Caco-2 (cell line): ENCODE data around the gene SMPDL3A. TPM values are rescaled to one million over a fixed set of nuclear protein-coding genes. Genes with fewer than 3 reads are reported as not detected.

Experiments
- BruUV-seq: library from RNA; stranded (reverse); fragments of 400-500 nt; replicated peaks from 2 replicates; lab custom pipeline; 2021; lab: Mats Ljungman, UMichigan
- CTCF ChIA-PET: fragments of 300-600 bp; sonication (Branson Sonifier 250); formaldehyde crosslinking; loops from one replicate; lab custom pipeline; 2022; ENCODE audit warnings: antibody characterized with exemption; lab: Charles Lee
- POLR2A ChIA-PET: fragments of 300-600 bp; sonication (Branson Sonifier 250); formaldehyde crosslinking; loops from one replicate; lab custom pipeline; 2022; ENCODE audit warnings: antibody characterized with exemption; lab: Charles Lee
- DNase-seq, 2 experiments: peaks; one replicate each; pipeline versions ENCODE4 v3.0.0 to v3.0.0-alpha.2; 2020 to 2022
- H3K27me3 ChIP-seq: replicated peaks from 2 replicates; pipeline ENCODE4 v1.6.0; 2011; ENCODE audit warnings: low read length; ENCODE audit not compliant: control insufficient read depth, insufficient read depth
- H3K36me3 ChIP-seq: 2 replicates; pipeline ENCODE4 v1.5.1; 2011; ENCODE audit warnings: low read length; ENCODE audit not compliant: control insufficient read depth, insufficient read depth
- H3K4me1 ChIP-seq: fragments of 250-450 bp; sonication (Bioruptor Pico); 2 replicates; pipeline ENCODE4 v1.5.1; 2020; ENCODE audit warnings: mild to moderate bottlenecking
- H3K4me3 ChIP-seq: 2 replicates; pipeline ENCODE4 v1.5.1; 2011; ENCODE audit warnings: low read depth, mild to moderate bottlenecking, control low read depth, low read length
- H3K9me3 ChIP-seq: fragments of 250-450 bp; sonication (Bioruptor Pico); 2 replicates; pipeline ENCODE4 v1.5.1; 2020; ENCODE audit warnings: mild to moderate bottlenecking, moderate library complexity
- H3K27ac Mint-ChIP-seq: one replicate; pipeline ENCODE4 v1.8.0; 2022; ENCODE audit warnings: mixed read lengths; ENCODE audit not compliant: unreplicated experiment
- H3K27me3 Mint-ChIP-seq: one replicate; pipeline ENCODE4 v1.8.0; 2022; ENCODE audit warnings: mixed read lengths; ENCODE audit not compliant: insufficient read depth, unreplicated experiment
- H3K36me3 Mint-ChIP-seq: one replicate; pipeline ENCODE4 v1.8.0; 2022; ENCODE audit warnings: mild to moderate bottlenecking, mixed read lengths; ENCODE audit not compliant: insufficient read depth, unreplicated experiment
- H3K4me1 Mint-ChIP-seq: one replicate; pipeline ENCODE4 v1.8.0; 2022; ENCODE audit warnings: low read depth, mixed read lengths; ENCODE audit not compliant: unreplicated experiment
- H3K4me3 Mint-ChIP-seq: one replicate; pipeline ENCODE4 v1.8.0; 2022; ENCODE audit warnings: mild to moderate bottlenecking, moderate library complexity, mixed read lengths; ENCODE audit not compliant: unreplicated experiment
- H3K9me3 Mint-ChIP-seq: one replicate; pipeline ENCODE4 v1.8.0; 2022; ENCODE audit warnings: mixed read lengths; ENCODE audit not compliant: unreplicated experiment
- intact Hi-C: fragments of 100-400 bp; cut with micrococcal nuclease; formaldehyde crosslinking; loops from one replicate; pipeline ENCODE4 v1.10.0; 2022; ENCODE audit not compliant: unreplicated experiment
- total RNA-seq: library from RNA; stranded (reverse); gene quantifications from 2 replicates; pipeline ENCODE4 v1.2.3, GENCODE V29; 2022
- TF ChIP-seq, protein P1 (sequence below), 2 experiments: fragments of 200-600 bp in 1 of 2; IDR thresholded peaks; 1 replicate in 1 of 2; 2 replicates in 1 of 2; pipeline versions ENCODE4 v1.5.1 to v1.8.0; 2011 to 2022; ENCODE audit warnings: antibody characterized with exemption in 1 of 2, control low read depth in 1 of 2, inconsistent platforms in 1 of 2, low read depth in 1 of 2, low read length in 1 of 2, mild to moderate bottlenecking in 1 of 2, moderate library complexity in 1 of 2; ENCODE audit not compliant: insufficient read depth in 1 of 2, severe bottlenecking in 1 of 2, unreplicated experiment in 1 of 2

Gene SMPDL3A
- total RNA-seq, 1 experiment from 2014 or later = 21.7 TPM

DNA sequence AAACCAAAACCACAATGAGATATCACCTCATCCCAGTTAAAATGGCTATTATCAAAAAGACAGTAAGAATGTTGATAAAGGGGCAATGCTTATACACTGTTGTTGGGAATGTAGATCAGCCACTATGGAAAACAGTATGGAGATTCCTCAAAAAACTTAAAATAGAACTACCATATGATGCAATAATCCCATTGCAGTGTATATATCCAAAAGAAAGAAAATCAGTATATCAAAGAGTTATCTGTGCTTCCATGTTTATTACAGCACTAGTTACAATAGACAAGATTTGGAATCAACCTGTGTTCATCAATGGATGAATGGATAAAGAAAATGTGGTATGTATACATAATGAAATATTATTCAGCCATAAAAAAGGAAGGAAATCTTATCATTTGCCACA lies 13.1 kb upstream of the SMPDL3A start:
- TF ChIP-seq, protein P1, sequence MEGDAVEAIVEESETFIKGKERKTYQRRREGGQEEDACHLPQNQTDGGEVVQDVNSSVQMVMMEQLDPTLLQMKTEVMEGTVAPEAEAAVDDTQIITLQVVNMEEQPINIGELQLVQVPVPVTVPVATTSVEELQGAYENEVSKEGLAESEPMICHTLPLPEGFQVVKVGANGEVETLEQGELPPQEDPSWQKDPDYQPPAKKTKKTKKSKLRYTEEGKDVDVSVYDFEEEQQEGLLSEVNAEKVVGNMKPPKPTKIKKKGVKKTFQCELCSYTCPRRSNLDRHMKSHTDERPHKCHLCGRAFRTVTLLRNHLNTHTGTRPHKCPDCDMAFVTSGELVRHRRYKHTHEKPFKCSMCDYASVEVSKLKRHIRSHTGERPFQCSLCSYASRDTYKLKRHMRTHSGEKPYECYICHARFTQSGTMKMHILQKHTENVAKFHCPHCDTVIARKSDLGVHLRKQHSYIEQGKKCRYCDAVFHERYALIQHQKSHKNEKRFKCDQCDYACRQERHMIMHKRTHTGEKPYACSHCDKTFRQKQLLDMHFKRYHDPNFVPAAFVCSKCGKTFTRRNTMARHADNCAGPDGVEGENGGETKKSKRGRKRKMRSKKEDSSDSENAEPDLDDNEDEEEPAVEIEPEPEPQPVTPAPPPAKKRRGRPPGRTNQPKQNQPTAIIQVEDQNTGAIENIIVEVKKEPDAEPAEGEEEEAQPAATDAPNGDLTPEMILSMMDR (IDR thresholded peaks at IDR 0.05; ENCODE audit: insufficient read depth in 1 of 2, low read depth in 1 of 2, low read length in 1 of 2, severe bottlenecking in 1 of 2, unreplicated experiment in 1 of 2) = no peak
- no peak for DNase-seq
- Histone ChIP-seq H3K27me3 (no peaks in the 10 kb centered on the region), H3K4me3 (no peak overlapping the region), H3K36me3 (no peaks in the 10 kb centered on the region), H3K9me3 (no peaks in the 10 kb centered on the region), H3K4me1 (peaks cover 38% of the 10 kb centered on the region)
- intact Hi-C loops = no loop called here
- no TSS peak for BruUV-seq
- peaks cover 15% of the 10 kb centered on the region for H3K9me3 Mint-ChIP-seq
- peaks cover 5% of the 10 kb centered on the region for H3K36me3 Mint-ChIP-seq
- H3K4me3 Mint-ChIP-seq = no peak overlapping the region
- POLR2A ChIA-PET = no interaction called here
- H3K27ac Mint-ChIP-seq = no peak overlapping the region
- H3K4me1 Mint-ChIP-seq = peaks cover 31% of the 10 kb centered on the region
- H3K27me3 Mint-ChIP-seq = no peaks in the 10 kb centered on the region
- CTCF ChIA-PET = no interaction called here

DNA sequence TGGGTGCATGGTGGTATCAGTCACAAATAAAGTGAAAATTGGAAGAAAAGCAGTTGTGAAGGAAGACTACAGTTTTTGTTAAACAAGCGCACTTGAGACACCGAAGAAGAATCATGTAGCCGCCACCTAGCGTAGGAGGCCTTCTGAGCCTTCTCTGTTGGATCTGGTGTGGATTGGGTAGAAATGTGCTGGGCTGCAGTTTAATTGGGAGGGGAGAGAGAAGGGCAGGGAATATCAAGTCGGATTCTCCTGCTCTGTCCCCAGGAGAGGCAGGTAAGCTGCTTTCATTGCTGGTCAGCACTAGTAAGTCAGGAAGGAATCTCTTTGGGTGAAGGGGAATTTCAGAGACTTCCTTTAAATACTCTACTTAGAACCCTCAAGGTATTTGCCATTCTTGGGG lies 10.8 kb upstream of the SMPDL3A start:
- H3K4me3 ChIP-seq = no peak overlapping the region
- peaks cover 15% of the 10 kb centered on the region for H3K9me3 Mint-ChIP-seq
- H3K36me3 Mint-ChIP-seq = peaks cover 5% of the 10 kb centered on the region
- CTCF ChIA-PET = no interaction called here
- peaks cover 18% of the 10 kb centered on the region for H3K4me1 ChIP-seq
- no peak overlapping the region for H3K4me3 Mint-ChIP-seq
- peaks cover 12% of the 10 kb centered on the region for H3K4me1 Mint-ChIP-seq
- intact Hi-C loops = loop anchor here (1.0 kb wide), 1 partner anchor 10 kb away; no protein-coding TSS in a partner anchor
- H3K27me3 Mint-ChIP-seq = no peaks in the 10 kb centered on the region
- H3K27ac Mint-ChIP-seq = no peak overlapping the region
- POLR2A ChIA-PET = no interaction called here
- no peaks in the 10 kb centered on the region for H3K27me3 ChIP-seq
- H3K9me3 ChIP-seq = no peaks in the 10 kb centered on the region
- no peaks in the 10 kb centered on the region for H3K36me3 ChIP-seq
- TF ChIP-seq, protein P1 (IDR thresholded peaks at IDR 0.05; ENCODE audit: insufficient read depth in 1 of 2, low read depth in 1 of 2, low read length in 1 of 2, severe bottlenecking in 1 of 2, unreplicated experiment in 1 of 2) = no peak
- BruUV-seq = no TSS peak
- no peak for DNase-seq

DNA sequence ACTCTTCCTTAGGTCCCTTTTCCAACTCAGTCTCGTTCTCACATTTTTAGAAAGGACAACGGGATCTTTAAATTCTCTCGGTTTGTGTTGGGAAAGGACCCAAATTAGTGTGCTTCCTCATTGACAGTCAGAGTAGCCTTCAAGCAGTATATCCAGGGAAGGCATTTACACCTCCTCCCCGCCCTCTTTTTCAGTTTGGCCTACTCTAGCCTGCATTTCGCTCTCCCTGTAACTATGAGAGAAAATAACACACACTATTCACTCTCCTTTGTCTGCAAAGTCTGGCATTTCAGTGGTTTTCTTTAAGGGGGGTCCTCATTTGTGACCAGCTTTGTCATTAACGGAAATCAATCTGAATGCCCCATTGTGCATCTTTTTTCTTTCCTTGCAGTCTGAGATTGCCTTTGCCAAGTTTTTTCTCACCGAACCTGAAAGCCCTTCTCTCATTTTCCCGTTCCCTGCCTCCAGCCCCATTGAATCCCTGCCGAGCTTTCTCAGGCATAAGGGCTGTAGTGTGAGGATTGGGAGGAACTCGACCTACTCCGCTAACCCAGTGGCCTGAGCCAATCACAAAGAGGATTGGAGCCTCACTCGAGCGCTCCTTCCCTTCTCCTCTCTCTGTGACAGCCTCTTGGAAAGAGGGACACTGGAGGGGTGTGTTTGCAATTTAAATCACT lies 9.9 kb upstream of the SMPDL3A start:
- ChIA-PET CTCF (no interaction called here), POLR2A (no interaction called here)
- Histone ChIP-seq H3K27me3 (no peaks in the 10 kb centered on the region), H3K4me3 (no peak overlapping the region), H3K9me3 (no peaks in the 10 kb centered on the region), H3K36me3 (no peaks in the 10 kb centered on the region), H3K4me1 (peaks cover 10% of the 10 kb centered on the region; the same call in 1 of the 2 replicates)
- BruUV-seq = no TSS peak
- TF ChIP-seq, protein P1 (IDR thresholded peaks at IDR 0.05; ENCODE audit: insufficient read depth in 1 of 2, low read depth in 1 of 2, low read length in 1 of 2, severe bottlenecking in 1 of 2, unreplicated experiment in 1 of 2) = no peak
- Mint-ChIP-seq H3K27ac (no peak overlapping the region), H3K4me3 (no peak overlapping the region), H3K27me3 (no peaks in the 10 kb centered on the region), H3K36me3 (peaks cover 5% of the 10 kb centered on the region), H3K4me1 (peaks cover 12% of the 10 kb centered on the region), H3K9me3 (peaks cover 15% of the 10 kb centered on the region)
- intact Hi-C loops = loop anchor here (1.0 kb wide), 1 partner anchor 9 kb away; no protein-coding TSS in a partner anchor
- no peak for DNase-seq
